ENCODE data around the gene GNA15.

The GNA15 gene

GRCh38 chr19:3196064-3196932 is 60.5 kb downstream of the GNA15 start:
- ChIA-PET POLR2A (no interaction called here), CTCF (interaction anchor here (0.6 kb wide), 2 partner anchors 32 to 276 kb away, joined by 3 read pairs; no protein-coding TSS in a partner anchor)
- H3K9me3 ChIP-seq (ENCODE audit: control insufficient read depth, insufficient read depth, low read depth, low read length), result no peaks in the 10 kb centered on the region
- peaks cover 0 to 56% of the 10 kb centered on the region in 2 experiments; a peak in 2 of 3 replicates for H3K36me3 ChIP-seq (ENCODE audit: control insufficient read depth in 2 of 2, insufficient read depth in 1 of 2, low read length in 2 of 2)
- H3K4me3 ChIP-seq (ENCODE audit: low read depth, low read length), result no peak overlapping the region
- H3K4me1 ChIP-seq (ENCODE audit: control insufficient read depth, insufficient read depth, low read length), result no peaks in the 10 kb centered on the region
- H3K27ac ChIP-seq (ENCODE audit: extremely low read depth, low read depth, low read length), result no peak overlapping the region
- peak; percentile 90 for TF ChIP-seq ZNF623 (tag by site-specific recombination; IDR thresholded peaks at IDR 0.05)
- peak; percentile 50; the same call in 1 of the 2 replicates for TF ChIP-seq ZIC2 (tag by site-specific recombination; IDR thresholded peaks at IDR 0.05)
- TF ChIP-seq ZNF514 (tag by site-specific recombination; IDR thresholded peaks at IDR 0.05), result no peak

DNA sequence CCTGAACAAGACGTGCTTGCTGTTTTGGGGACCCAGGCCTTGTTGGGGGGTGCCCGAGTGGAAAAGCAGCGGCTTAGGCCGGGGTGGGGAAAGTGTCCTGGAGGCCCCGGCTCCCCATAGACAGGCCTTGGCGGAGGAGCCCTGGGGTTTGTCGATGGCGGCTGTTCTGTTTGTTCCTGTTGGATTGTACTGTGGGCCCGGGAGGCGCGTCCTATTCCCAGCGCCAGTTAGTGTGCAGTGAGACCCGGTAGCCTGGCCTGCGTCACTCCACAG is 61.0 kb downstream of the GNA15 start:
- ChIA-PET POLR2A (no interaction called here), CTCF (interaction anchor here (0.6 kb wide), 2 partner anchors 11 to 275 kb away, joined by 3 read pairs; no protein-coding TSS in a partner anchor)
- no peak for TF ChIP-seq ZNF423 (tag by site-specific recombination; IDR thresholded peaks at IDR 0.05)
- TF ChIP-seq ZNF560 (tag by site-specific recombination; IDR thresholded peaks at IDR 0.05; ENCODE audit: borderline replicate concordance), result no peak
- TF ChIP-seq, protein P1, sequence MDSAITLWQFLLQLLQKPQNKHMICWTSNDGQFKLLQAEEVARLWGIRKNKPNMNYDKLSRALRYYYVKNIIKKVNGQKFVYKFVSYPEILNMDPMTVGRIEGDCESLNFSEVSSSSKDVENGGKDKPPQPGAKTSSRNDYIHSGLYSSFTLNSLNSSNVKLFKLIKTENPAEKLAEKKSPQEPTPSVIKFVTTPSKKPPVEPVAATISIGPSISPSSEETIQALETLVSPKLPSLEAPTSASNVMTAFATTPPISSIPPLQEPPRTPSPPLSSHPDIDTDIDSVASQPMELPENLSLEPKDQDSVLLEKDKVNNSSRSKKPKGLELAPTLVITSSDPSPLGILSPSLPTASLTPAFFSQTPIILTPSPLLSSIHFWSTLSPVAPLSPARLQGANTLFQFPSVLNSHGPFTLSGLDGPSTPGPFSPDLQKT (IDR thresholded peaks at IDR 0.05; ENCODE audit: borderline replicate concordance, low read depth, low read length), result no peak
- TF ChIP-seq PRDM10 (tag by site-specific recombination; IDR thresholded peaks at IDR 0.05), result no peak
- TF ChIP-seq AEBP2 (tag by site-specific recombination; IDR thresholded peaks at IDR 0.05; ENCODE audit: borderline replicate concordance), result no peak
- no peak for TF ChIP-seq ZNF548 (tag by site-specific recombination; IDR thresholded peaks at IDR 0.05)
- no peak for TF ChIP-seq ZEB2 (tag by site-specific recombination; IDR thresholded peaks at IDR 0.05)
- Histone ChIP-seq H3K36me3 (ENCODE audit: control insufficient read depth in 2 of 2, insufficient read depth in 1 of 2, low read length in 2 of 2) (peaks cover 0 to 57% of the 10 kb centered on the region in 2 experiments; a peak in 2 of 3 replicates), H3K4me1 (ENCODE audit: control insufficient read depth, insufficient read depth, low read length) (no peaks in the 10 kb centered on the region), H3K4me3 (ENCODE audit: low read depth, low read length) (no peak overlapping the region), H3K9me3 (ENCODE audit: control insufficient read depth, insufficient read depth, low read depth, low read length) (no peaks in the 10 kb centered on the region), H3K27ac (ENCODE audit: extremely low read depth, low read depth, low read length) (no peak overlapping the region)

DNA sequence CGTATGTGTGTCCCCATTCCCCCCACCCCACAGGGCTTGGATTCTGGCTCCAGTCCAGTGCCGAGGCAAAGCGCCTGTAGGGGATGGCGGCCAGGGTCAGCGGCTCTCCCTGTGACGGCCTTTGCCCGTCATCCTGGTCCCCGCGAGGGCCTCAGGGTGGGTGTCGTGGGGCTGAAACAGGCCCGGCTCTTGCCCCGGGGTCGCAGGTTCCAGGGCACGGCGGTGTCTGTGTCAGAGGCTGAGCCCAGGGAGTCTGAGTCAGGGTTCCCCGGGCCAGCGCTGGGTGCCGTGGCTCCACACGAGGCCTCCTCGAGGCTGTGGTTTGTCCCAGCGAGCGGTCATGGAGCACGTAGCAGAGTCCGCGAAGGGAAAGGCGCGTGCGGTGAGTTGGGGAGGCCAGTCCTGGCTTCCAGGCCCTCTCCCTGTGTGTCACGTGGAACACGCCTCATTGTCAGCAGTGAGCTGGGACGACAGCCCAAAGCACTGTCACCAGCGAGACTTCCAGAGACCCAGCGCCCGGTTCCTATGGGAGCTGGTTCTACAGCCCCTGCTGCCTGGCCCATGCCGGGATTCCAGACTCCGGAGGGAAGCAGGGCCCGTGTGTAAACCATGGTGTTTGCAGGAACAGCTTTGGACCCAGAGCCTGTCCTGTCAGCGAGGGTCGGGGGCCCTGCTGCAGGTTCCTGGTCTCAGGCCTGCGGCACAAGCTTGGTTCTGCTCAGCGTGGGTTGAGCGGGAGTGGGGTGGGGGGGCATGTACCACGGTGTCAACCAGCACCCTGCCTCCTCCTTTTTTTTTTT is 63.3 kb downstream of the GNA15 start:
- TF ChIP-seq SP2 (tag by site-specific recombination; IDR thresholded peaks at IDR 0.05) (0 out of 2 replicates have a peak, but pooled peaks have one; percentile 1), ZNF248 (tag by site-specific recombination; IDR thresholded peaks at IDR 0.05) (no peak)
- Histone ChIP-seq H3K27ac (ENCODE audit: extremely low read depth, low read depth, low read length) (no peak overlapping the region), H3K36me3 (ENCODE audit: control insufficient read depth in 2 of 2, insufficient read depth in 1 of 2, low read length in 2 of 2) (peaks cover 0 to 68% of the 10 kb centered on the region in 2 experiments; a peak in 2 of 3 replicates), H3K4me3 (ENCODE audit: low read depth, low read length) (no peak overlapping the region), H3K9me3 (ENCODE audit: control insufficient read depth, insufficient read depth, low read depth, low read length) (no peaks in the 10 kb centered on the region), H3K4me1 (ENCODE audit: control insufficient read depth, insufficient read depth, low read length) (no peaks in the 10 kb centered on the region)
- POLR2A ChIA-PET, result no interaction called here
- CTCF ChIA-PET, result no interaction called here
